Measurements from ENCODE around the gene EIF5. TPM values are rescaled to one million over a fixed set of nuclear protein-coding genes. Genes with fewer than 3 reads are reported as not detected.

EIF5 gene
- 186 TPM for total RNA-seq

GRCh38 chr14:103333754-103334643 lies at the start of gene EIF5:
TSS of gene EIF5 (plus strand) at chr14:103334237. CDS start at chr14:103335861, 1,624 bp downstream.

GRCh38 chr14:103385152-103385928 lies 51.3 kb downstream of the EIF5 start, which contains the start of gene MARK3:
TSS of gene MARK3 (plus strand) at chr14:103385415. CDS start at chr14:103386030, 615 bp downstream.

Small RNA genes within 50 kb of the gene (small RNA-seq; reads per million reads assigned to genes)
- gene SNORA28 (ENCODE audit: low replicate concordance), result 41.2 reads per million, percentile 94 among the genes with 10 or more reads in this experiment

Other genes starting within 250 kb of the EIF5 start
- gene EXOC3L4, start 239.5 kb upstream of the EIF5 start, total RNA-seq, result not detected
- gene TNFAIP2, start 210.8 kb upstream of the EIF5 start, total RNA-seq, result 9.4 TPM
- 223 TPM for gene MARK3, start 51.2 kb downstream of the EIF5 start, total RNA-seq
- gene CKB, start 188.6 kb downstream of the EIF5 start, total RNA-seq, result 304 TPM
- 9.4 TPM for gene TRMT61A, start 195.0 kb downstream of the EIF5 start, total RNA-seq
- 31.9 TPM for gene BAG5, start 228.4 kb downstream of the EIF5 start, total RNA-seq
- gene COA8, start 228.7 kb downstream of the EIF5 start, total RNA-seq, result 31.0 TPM

Data from parietal lobe (tissue), 2 donors.